ENCODE measurements around the gene FZD4.
"Not testable (repeated sequence)": the region's sequence is repeated elsewhere in the genome, so short reads cannot be mapped to it uniquely, and the experiment has no call there.

The FZD4 gene

DNA sequence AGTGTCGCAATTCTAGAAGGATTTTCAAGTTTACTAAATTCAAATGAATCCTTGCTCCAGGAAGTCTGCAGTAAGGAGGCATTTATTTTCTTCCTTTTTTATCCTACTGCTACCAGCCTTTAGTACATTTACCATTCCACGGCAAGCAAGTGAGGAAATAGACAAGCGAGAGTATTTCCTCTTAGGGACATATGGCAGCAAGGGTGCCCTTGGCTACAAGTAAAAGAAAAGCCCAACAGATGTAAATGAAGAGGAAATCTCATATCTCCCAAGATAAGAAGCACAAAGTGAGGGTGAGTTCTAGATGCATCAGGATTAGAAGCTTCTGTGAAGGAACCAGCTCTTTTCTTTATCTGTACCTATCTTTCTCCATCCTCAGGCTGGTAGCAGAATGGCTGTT, 37.8 kb upstream of the FZD4 start:
- DNase-seq (ENCODE audit: low spot score), result no peak
- TF ChIP-seq, protein P1, sequence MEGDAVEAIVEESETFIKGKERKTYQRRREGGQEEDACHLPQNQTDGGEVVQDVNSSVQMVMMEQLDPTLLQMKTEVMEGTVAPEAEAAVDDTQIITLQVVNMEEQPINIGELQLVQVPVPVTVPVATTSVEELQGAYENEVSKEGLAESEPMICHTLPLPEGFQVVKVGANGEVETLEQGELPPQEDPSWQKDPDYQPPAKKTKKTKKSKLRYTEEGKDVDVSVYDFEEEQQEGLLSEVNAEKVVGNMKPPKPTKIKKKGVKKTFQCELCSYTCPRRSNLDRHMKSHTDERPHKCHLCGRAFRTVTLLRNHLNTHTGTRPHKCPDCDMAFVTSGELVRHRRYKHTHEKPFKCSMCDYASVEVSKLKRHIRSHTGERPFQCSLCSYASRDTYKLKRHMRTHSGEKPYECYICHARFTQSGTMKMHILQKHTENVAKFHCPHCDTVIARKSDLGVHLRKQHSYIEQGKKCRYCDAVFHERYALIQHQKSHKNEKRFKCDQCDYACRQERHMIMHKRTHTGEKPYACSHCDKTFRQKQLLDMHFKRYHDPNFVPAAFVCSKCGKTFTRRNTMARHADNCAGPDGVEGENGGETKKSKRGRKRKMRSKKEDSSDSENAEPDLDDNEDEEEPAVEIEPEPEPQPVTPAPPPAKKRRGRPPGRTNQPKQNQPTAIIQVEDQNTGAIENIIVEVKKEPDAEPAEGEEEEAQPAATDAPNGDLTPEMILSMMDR (IDR thresholded peaks at IDR 0.05; ENCODE audit: borderline replicate concordance, control extremely low read depth, extremely low read depth, insufficient read depth, missing control alignments), result no peak
- in situ Hi-C loops (cut with MboI; ENCODE audit: low sequenced_read_pairs, unreplicated experiment), result no loop called here

DNA sequence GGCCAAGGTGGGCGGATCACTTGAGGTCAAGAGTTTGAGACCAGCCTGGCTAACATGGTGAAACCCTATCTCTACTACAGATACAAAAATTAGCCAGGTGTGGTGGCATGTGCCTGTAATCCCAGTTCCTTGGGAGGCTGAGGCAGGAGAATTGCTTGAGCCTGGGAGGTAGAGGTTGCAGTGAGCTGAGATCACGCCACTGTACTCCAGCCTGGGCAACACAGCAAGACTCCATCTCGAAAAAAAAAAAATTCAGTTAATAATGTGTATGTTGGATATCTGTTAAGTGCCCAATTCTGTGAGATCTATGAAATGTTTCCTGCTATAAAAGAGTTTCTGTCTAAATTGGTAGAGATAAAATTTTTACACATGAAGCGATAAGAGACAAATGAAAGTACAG, 37.1 kb upstream of the FZD4 start:
- DNase-seq (ENCODE audit: low spot score); in situ Hi-C loops (cut with MboI; ENCODE audit: low sequenced_read_pairs, unreplicated experiment): not testable (repeated sequence)

DNA sequence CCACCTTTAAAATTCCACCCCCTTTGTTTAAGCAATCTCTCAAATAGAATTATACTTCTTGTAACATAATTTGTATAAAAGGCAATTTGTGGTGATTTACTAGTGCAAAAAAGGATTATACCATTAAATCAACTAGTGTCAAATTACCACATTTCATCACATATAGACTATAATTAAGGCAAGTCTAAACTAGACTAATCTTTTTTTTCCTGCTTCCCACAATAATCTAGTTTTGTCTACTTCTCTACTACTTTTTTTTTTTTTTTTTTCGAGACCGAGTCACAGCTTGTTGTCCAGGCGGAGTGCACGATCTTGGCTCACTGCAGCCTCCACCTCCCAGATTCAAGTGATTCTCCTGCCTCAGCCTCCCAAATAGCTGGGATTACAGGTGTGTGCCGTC, 36.1 kb upstream of the FZD4 start:
- in situ Hi-C loops (cut with MboI; ENCODE audit: low sequenced_read_pairs, unreplicated experiment), result no loop called here
- TF ChIP-seq, protein P1 (IDR thresholded peaks at IDR 0.05; ENCODE audit: borderline replicate concordance, control extremely low read depth, extremely low read depth, insufficient read depth, missing control alignments), result no peak
- no peak for DNase-seq (ENCODE audit: low spot score)

DNA sequence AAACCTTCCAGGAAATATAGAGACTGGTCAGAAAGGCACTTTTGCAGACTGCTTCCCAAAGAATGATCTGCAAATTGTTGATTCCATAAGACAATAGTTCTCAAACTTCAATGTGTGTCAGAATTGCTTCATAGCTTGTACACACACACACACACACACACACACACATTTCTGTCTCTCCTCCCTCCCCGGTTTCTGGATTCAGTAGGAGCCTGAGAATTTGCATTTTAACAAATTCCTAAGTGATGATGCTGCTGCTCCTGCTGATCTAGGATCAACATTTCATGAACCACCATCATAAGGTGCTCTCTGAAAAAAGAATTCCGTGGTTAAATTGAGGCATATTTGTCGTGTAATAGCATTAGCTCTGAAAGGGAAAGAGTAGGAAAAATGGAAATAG, 35.3 kb upstream of the FZD4 start:
- no peak for DNase-seq (ENCODE audit: low spot score)
- TF ChIP-seq, protein P1 (IDR thresholded peaks at IDR 0.05; ENCODE audit: borderline replicate concordance, control extremely low read depth, extremely low read depth, insufficient read depth, missing control alignments), result no peak

DNA sequence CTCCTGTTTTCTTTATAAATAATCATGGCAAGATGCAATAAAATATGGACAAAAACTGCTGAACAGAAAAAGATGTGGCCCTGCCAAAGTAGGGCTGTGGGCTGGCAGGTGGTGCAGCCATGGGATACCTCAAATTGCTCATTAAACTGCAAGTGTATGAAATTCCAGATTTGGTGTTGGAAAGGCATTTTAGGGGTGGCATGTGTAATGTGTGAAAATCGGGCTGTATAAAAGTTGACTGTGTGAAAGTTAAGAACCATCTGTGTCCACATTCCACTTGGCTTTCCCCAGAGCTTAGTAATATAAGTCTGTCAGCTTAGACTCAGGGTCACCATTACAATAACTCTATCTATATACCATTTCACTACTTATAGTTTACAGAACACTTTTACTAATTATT, 34.8 kb upstream of the FZD4 start:
- in situ Hi-C loops (cut with MboI; ENCODE audit: low sequenced_read_pairs, unreplicated experiment), result no loop called here
- no peak for DNase-seq (ENCODE audit: low spot score)
- TF ChIP-seq, protein P1 (IDR thresholded peaks at IDR 0.05; ENCODE audit: borderline replicate concordance, control extremely low read depth, extremely low read depth, insufficient read depth, missing control alignments), result no peak

More for the DNA sequence above, 35.3 kb upstream of the FZD4 start:
- in situ Hi-C loops (cut with MboI; ENCODE audit: low sequenced_read_pairs, unreplicated experiment), result no loop called here

DNA sequence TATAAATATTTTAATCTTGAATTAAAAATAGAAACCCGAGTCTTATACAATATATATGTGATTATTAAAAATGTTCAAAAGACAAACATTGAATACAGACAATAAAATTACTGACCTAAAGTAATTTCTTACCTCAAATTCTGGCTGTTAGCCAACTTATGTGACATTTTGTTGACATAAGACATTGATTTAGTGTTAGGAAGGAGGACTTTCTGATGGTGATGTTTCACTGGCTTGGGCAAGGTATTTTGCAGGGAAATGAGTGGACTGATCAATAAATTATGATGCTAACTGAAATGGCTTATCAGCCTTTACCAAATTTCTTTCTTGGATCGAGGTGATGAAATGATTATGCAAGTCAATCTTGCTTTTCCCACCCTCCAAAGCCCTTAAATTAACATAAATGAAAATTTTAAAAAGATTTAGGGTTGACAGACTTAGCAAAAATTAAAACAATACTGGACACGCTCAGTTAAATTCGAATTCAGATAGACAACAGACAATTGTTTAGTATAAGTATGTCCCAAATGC, 33.2 kb upstream of the FZD4 start:
- DNase-seq (ENCODE audit: low spot score), result no peak
- TF ChIP-seq, protein P1 (IDR thresholded peaks at IDR 0.05; ENCODE audit: borderline replicate concordance, control extremely low read depth, extremely low read depth, insufficient read depth, missing control alignments), result no peak
- in situ Hi-C loops (cut with MboI; ENCODE audit: low sequenced_read_pairs, unreplicated experiment), result no loop called here

DNA sequence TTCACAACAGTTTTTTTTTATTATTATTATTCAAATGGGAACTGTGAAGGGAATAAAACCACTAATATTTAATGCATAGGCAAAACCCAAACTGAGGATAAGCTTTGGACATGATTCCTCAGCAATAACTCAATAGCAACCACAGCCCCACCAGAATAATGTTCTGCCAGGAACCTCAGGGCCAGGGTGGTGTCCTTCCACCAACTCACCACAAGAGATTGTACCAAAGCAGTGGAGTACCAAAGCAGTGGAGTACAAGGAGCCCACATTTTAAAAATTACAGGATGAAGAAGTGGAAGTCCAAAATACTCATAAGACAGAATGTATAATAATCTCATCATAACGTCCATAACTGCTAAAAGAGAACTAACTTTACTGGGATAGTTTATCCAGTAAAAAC, 32.5 kb upstream of the FZD4 start:
- TF ChIP-seq, protein P1 (IDR thresholded peaks at IDR 0.05; ENCODE audit: borderline replicate concordance, control extremely low read depth, extremely low read depth, insufficient read depth, missing control alignments), result no peak
- no peak for DNase-seq (ENCODE audit: low spot score)
- in situ Hi-C loops (cut with MboI; ENCODE audit: low sequenced_read_pairs, unreplicated experiment), result no loop called here
